B cell (primary cell): Measurements from ENCODE around the gene AMACR. TPM values are rescaled to one million over a fixed set of nuclear protein-coding genes. Genes with fewer than 3 reads are reported as not detected.

ENCODE experiments used
- ATAC-seq: fragments of 200-7000 bp; cut with Tn5 transposase; one replicate; pipeline ENCODE4 v1.10.0; 2021; ENCODE audit warnings: low read depth, mild to moderate bottlenecking, moderate number of reproducible peaks, moderate library complexity
- CTCF ChIA-PET: fragments of 350-600 bp; sonication (Branson Sonifier 250); formaldehyde crosslinking; loops from one replicate; lab custom pipeline; 2021; ENCODE audit warnings: antibody characterized with exemption, inconsistent platforms; lab: Charles Lee
- POLR2A ChIA-PET: fragments of 350-600 bp; sonication (Branson Sonifier 250); formaldehyde crosslinking; loops from one replicate; lab custom pipeline; 2021; ENCODE audit warnings: antibody characterized with exemption; lab: Charles Lee
- DNase-seq: peaks from one replicate; pipeline ENCODE4 v3.0.0; 2013
- H2AFZ ChIP-seq: 2 replicates; pipeline ENCODE4 v1.6.1; 2012; ENCODE audit warnings: mild to moderate bottlenecking, low read depth, low read length; ENCODE audit not compliant: insufficient read depth, poor library complexity, severe bottlenecking
- H3K27ac ChIP-seq, 2 donors: 1 replicate in 1 of 2; 2 replicates in 1 of 2; pipeline ENCODE4 v1.5.1; 2012 to 2013; ENCODE audit warnings: low read length in 2 of 2, mild to moderate bottlenecking in 2 of 2, moderate library complexity in 1 of 2
- H3K27me3 ChIP-seq, 4 experiments: fragments of 200-600 bp in 1 of 4; sonication (generic) in 1 of 4; replicated peaks in 1 of 4; 1 replicate in 2 of 4; 2 replicates in 2 of 4; pipeline versions ENCODE4 v1.6.1 to v1.7.0; 2013 to 2016; ENCODE audit warnings: low read length in 3 of 4, mild to moderate bottlenecking in 2 of 4, mixed read lengths in 1 of 4, moderate library complexity in 1 of 4; ENCODE audit not compliant: insufficient read depth in 4 of 4, control insufficient read depth in 3 of 4; ENCODE audit errors: control extremely low read depth in 1 of 4
- H3K36me3 ChIP-seq, 2 experiments: replicated peaks in 1 of 2; 1 replicate in 1 of 2; 2 replicates in 1 of 2; pipeline versions ENCODE4 v1.6.1 to v1.7.1; 2013; ENCODE audit warnings: low read length in 1 of 2; ENCODE audit not compliant: insufficient read depth in 2 of 2, control insufficient read depth in 1 of 2; ENCODE audit errors: control extremely low read depth in 1 of 2, extremely low read depth in 1 of 2
- H3K4me1 ChIP-seq, 2 donors: fragments of 200-600 bp in 1 of 2; sonication (generic) in 1 of 2; 1 replicate in 1 of 2; 2 replicates in 1 of 2; pipeline versions ENCODE4 v1.5.1 to v1.6.1; 2013 to 2017; ENCODE audit warnings: low read length in 2 of 2; ENCODE audit not compliant: control insufficient read depth in 2 of 2, insufficient read depth in 2 of 2
- H3K4me2 ChIP-seq: replicated peaks from 2 replicates; pipeline ENCODE3; 2012; ENCODE audit warnings: mild to moderate bottlenecking, low read depth, low read length; ENCODE audit not compliant: poor library complexity, severe bottlenecking
- H3K4me3 ChIP-seq, 5 experiments: fragments of 200-600 bp in 1 of 5; sonication (generic) in 1 of 5; 1 replicate in 3 of 5; 2 replicates in 2 of 5; pipeline versions ENCODE4 v1.5.1 to v1.7.0; 2011 to 2016; ENCODE audit warnings: low read length in 4 of 5, mild to moderate bottlenecking in 4 of 5, low read depth in 2 of 5, control low read depth in 1 of 5, moderate library complexity in 1 of 5; ENCODE audit not compliant: insufficient read depth in 1 of 5; ENCODE audit errors: control extremely low read depth in 1 of 5, extremely low read depth in 1 of 5
- H3K79me2 ChIP-seq: fragments of 200-600 bp; sonication (generic); one replicate; pipeline ENCODE4 v1.6.0; 2016; ENCODE audit warnings: low read length; ENCODE audit not compliant: control insufficient read depth, insufficient read depth
- H3K9ac ChIP-seq: fragments of 200-600 bp; sonication (generic); 2 replicates; pipeline ENCODE4 v1.6.1; 2017; ENCODE audit warnings: mild to moderate bottlenecking, low read length, moderate library complexity
- H3K9me3 ChIP-seq, 3 donors: one replicate each; pipeline versions ENCODE4 v1.6.1 to v1.7.1; 2013; ENCODE audit warnings: low read length in 2 of 3; ENCODE audit not compliant: control insufficient read depth in 2 of 3, insufficient read depth in 1 of 3; ENCODE audit errors: control extremely low read depth in 1 of 3
- H4K20me1 ChIP-seq: 2 replicates; pipeline ENCODE4 v1.6.0; 2012; ENCODE audit warnings: mild to moderate bottlenecking, low read length; ENCODE audit not compliant: insufficient read depth, control insufficient read depth, poor library complexity, severe bottlenecking
- H3K27ac Mint-ChIP-seq: one replicate; pipeline ENCODE4 v1.8.0; 2021; ENCODE audit warnings: mixed read lengths
- H3K27me3 Mint-ChIP-seq: one replicate; pipeline ENCODE4 v1.8.0; 2021; ENCODE audit warnings: mixed read lengths
- H3K4me1 Mint-ChIP-seq: one replicate; pipeline ENCODE4 v1.8.0; 2021; ENCODE audit warnings: mixed read lengths
- H3K4me3 Mint-ChIP-seq: one replicate; pipeline ENCODE4 v1.8.0; 2021; ENCODE audit warnings: mixed read lengths
- H3K9me3 Mint-ChIP-seq: one replicate; pipeline ENCODE4 v1.8.0; 2022; ENCODE audit warnings: mixed read lengths; ENCODE audit not compliant: insufficient read depth
- EZH2 ChIP-seq: IDR thresholded peaks from 2 replicates; pipeline ENCODE4 v1.6.1; 2012; ENCODE audit warnings: borderline replicate concordance, low read depth, mild to moderate bottlenecking, moderate library complexity, low read length; ENCODE audit not compliant: insufficient read depth, poor library complexity, severe bottlenecking
- WGBS: methylation state at CpG from one replicate; pipeline ENCODE4 v1.1.5; 2013; ENCODE audit warnings: missing lambda C conversion rate; ENCODE audit not compliant: insufficient coverage; 5-methylcytosine and 5-hydroxymethylcytosine counted together
- intact Hi-C: fragments of 100-400 bp; cut with micrococcal nuclease; formaldehyde crosslinking; loops from one replicate; pipeline ENCODE4 v1.10.0; 2022
- polyA plus RNA-seq: library from polyadenylated mRNA; depleted of rRNA; stranded (reverse); fragments of >200 nt; gene quantifications from 2 replicates; pipeline ENCODE4 v1.2.3, GENCODE V29; 2012
- total RNA-seq, 2 donors: library from RNA; stranded (reverse); fragments of 120-200 nt in 1 of 2; gene quantifications; 1 replicate in 1 of 2; 2 replicates in 1 of 2; pipeline versions ENCODE4 v1.2.3 to v1.2.4, GENCODE V29; 2013 to 2022
- TF ChIP-seq, protein P1 (sequence below): fragments of 200-600 bp; IDR thresholded peaks from one replicate; pipeline ENCODE4 v1.8.0; 2022; ENCODE audit warnings: antibody characterized with exemption, mild to moderate bottlenecking

AMACR gene
- total and polyA plus RNA-seq, 2 donors (not counting 1 experiment from before 2014, with no cell fraction given) = 2.6 to 5.8 TPM

DNA sequence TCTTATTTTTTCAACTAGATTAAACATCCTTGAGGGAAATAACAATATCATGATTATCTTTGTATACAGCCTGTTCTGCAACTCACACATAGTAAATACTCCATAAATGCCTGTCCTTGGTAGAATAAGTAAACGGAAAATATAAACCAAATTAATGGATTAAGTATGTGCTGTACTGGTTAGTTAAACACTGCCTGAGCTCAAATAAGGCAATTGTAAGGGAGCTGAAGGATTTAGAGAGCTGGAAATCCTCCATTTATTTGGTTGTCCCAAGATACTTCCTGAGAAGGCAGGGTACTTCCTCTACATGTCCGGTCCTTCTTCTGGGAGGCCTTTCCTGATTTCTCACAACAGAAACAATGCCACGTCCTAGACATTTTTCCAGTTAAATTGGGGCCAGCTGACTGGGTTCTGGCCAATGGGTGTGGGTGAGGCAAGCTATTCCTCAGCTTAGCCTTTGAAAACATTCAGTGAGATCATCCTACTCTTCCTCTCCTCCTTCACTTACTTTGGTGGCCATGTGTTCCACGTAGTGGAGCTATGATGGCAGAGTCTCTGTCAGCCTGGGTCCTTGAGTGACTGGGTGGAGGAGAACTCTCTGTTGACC is 43.6 kb upstream of the AMACR start:
- Histone ChIP-seq H3K36me3 (peaks cover 0 to 16% of the 10 kb centered on the region in 2 experiments), H3K79me2 (no peaks in the 10 kb centered on the region), H3K4me3 (no peak overlapping the region), H4K20me1 (no peaks in the 10 kb centered on the region), H3K9me3 (no peaks in the 10 kb centered on the region), H3K4me1 (no peaks in the 10 kb centered on the region), H3K27me3 (no peaks in the 10 kb centered on the region), H3K4me2 (no peak overlapping the region), H3K9ac (no peak overlapping the region), H3K27ac (no peak overlapping the region), H2AFZ (no peak overlapping the region)
- DNase-seq = no peak
- Mint-ChIP-seq H3K27ac (no peak overlapping the region), H3K9me3 (no peaks in the 10 kb centered on the region), H3K4me3 (no peak overlapping the region), H3K27me3 (no peaks in the 10 kb centered on the region), H3K4me1 (no peaks in the 10 kb centered on the region)
- TF ChIP-seq, protein P1, sequence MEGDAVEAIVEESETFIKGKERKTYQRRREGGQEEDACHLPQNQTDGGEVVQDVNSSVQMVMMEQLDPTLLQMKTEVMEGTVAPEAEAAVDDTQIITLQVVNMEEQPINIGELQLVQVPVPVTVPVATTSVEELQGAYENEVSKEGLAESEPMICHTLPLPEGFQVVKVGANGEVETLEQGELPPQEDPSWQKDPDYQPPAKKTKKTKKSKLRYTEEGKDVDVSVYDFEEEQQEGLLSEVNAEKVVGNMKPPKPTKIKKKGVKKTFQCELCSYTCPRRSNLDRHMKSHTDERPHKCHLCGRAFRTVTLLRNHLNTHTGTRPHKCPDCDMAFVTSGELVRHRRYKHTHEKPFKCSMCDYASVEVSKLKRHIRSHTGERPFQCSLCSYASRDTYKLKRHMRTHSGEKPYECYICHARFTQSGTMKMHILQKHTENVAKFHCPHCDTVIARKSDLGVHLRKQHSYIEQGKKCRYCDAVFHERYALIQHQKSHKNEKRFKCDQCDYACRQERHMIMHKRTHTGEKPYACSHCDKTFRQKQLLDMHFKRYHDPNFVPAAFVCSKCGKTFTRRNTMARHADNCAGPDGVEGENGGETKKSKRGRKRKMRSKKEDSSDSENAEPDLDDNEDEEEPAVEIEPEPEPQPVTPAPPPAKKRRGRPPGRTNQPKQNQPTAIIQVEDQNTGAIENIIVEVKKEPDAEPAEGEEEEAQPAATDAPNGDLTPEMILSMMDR = no peak
- TF ChIP-seq EZH2 = no peak
- 100% methylated on average over 1 of the region's 4 CpGs for WGBS
- intact Hi-C loops = no loop called here
- ATAC-seq = no peak
- CTCF ChIA-PET = no interaction called here
- POLR2A ChIA-PET = no interaction called here

DNA sequence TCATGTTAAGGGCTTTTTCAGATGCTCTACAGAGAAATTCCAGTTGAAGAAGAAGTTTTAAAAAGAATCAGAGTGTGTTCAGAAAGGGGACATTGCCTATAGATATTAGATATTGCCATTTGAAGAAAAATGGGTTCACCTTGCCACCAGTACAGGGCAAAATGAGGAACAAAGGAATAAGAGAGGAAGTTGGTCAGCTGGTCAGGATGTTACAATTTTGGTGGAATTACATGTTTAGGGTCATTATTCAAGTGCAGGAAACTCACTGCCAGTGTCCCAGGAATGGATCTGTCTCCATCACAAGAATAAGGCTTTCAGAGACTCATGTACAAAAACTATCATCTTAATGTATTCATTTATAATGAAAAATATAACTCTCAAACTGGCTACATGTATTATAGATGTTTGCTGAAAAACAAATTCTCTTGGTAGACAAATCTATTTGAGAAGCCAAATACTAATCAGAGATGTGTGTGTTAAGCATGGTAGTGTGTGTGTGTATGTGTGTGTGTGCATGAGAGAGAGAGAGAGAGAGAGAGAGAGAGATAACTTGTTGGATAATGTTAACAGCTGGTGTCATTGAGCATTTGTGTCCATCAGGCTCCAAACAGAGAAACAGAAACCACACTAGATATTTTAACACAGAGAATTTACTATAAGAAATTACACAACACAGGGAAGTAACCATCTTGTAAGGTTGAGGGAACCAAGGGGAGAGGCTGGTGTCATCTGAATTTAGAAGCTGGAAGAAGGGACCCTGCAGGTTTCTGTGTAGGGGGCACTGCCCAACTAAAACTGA is 40.1 kb upstream of the AMACR start:
- Histone ChIP-seq H3K4me2 (no peak overlapping the region), H3K79me2 (no peaks in the 10 kb centered on the region), H3K27ac (no peak overlapping the region), H3K9ac (no peak overlapping the region), H4K20me1 (no peaks in the 10 kb centered on the region), H3K4me1 (peaks cover 5 to 6% of the 10 kb centered on the region in 2 donors), H3K36me3 (peaks cover 0 to 16% of the 10 kb centered on the region in 2 experiments), H3K27me3 (no peaks in the 10 kb centered on the region), H3K4me3 (no peak overlapping the region), H3K9me3 (no peaks in the 10 kb centered on the region), H2AFZ (no peak overlapping the region)
- DNase-seq = no peak
- Mint-ChIP-seq H3K27me3 (no peaks in the 10 kb centered on the region), H3K9me3 (no peaks in the 10 kb centered on the region), H3K4me1 (peaks cover 7% of the 10 kb centered on the region), H3K27ac (no peak overlapping the region), H3K4me3 (no peak overlapping the region)
- ChIA-PET POLR2A (no interaction called here), CTCF (interaction anchor here (1.6 kb wide), 1 partner anchor 113 kb away, joined by 3 read pairs; no protein-coding TSS in a partner anchor)
- TF ChIP-seq, protein P1 = no peak
- TF ChIP-seq EZH2 = no peak
- ATAC-seq = no peak
- intact Hi-C loops = no loop called here
